Measurements from ENCODE around the gene CFAP65. TPM values are rescaled to one million over a fixed set of nuclear protein-coding genes. Genes with fewer than 3 reads are reported as not detected.

CFAP65 gene
- total RNA-seq, 4 donors from 2014 or later = 1.5 to 3.6 TPM; not detected in 2

DNA sequence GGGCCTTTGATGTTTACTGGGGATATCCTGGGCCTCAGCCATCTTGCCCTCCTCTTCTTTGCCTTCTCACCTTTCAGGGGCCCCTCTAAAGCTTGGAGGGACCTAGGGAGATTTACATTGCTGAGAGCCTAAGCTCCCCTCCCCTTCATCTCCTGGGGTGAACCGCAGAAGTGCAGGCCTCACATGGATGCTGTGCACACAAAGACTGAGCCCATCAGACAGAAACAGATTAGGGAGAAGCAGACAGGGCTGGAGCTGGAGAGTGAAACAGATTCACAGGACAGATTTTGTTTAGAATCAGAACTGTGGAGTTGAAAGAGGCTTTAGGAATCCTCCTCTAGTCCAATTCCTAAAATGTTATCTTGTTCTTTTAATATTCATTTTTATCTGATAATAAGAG lies 85.3 kb downstream of the CFAP65 start:
- peaks cover 0 to 20% of the 10 kb centered on the region in 2 donors for H3K27me3 ChIP-seq
- DNase-seq = no peak
- H3K9me3 ChIP-seq = no peaks in the 10 kb centered on the region
- no peaks in the 10 kb centered on the region for H3K36me3 ChIP-seq
- no peak overlapping the region for H3K27ac ChIP-seq
- TF ChIP-seq POLR2A (IDR thresholded peaks at IDR 0.05) = no peak
- TF ChIP-seq, protein P1, sequence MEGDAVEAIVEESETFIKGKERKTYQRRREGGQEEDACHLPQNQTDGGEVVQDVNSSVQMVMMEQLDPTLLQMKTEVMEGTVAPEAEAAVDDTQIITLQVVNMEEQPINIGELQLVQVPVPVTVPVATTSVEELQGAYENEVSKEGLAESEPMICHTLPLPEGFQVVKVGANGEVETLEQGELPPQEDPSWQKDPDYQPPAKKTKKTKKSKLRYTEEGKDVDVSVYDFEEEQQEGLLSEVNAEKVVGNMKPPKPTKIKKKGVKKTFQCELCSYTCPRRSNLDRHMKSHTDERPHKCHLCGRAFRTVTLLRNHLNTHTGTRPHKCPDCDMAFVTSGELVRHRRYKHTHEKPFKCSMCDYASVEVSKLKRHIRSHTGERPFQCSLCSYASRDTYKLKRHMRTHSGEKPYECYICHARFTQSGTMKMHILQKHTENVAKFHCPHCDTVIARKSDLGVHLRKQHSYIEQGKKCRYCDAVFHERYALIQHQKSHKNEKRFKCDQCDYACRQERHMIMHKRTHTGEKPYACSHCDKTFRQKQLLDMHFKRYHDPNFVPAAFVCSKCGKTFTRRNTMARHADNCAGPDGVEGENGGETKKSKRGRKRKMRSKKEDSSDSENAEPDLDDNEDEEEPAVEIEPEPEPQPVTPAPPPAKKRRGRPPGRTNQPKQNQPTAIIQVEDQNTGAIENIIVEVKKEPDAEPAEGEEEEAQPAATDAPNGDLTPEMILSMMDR (IDR thresholded peaks at IDR 0.05) = no peak
- H3K4me3 ChIP-seq = no peak overlapping the region
- peaks cover 0 to 22% (median 7%) of the 10 kb centered on the region in 4 donors for H3K4me1 ChIP-seq

DNA sequence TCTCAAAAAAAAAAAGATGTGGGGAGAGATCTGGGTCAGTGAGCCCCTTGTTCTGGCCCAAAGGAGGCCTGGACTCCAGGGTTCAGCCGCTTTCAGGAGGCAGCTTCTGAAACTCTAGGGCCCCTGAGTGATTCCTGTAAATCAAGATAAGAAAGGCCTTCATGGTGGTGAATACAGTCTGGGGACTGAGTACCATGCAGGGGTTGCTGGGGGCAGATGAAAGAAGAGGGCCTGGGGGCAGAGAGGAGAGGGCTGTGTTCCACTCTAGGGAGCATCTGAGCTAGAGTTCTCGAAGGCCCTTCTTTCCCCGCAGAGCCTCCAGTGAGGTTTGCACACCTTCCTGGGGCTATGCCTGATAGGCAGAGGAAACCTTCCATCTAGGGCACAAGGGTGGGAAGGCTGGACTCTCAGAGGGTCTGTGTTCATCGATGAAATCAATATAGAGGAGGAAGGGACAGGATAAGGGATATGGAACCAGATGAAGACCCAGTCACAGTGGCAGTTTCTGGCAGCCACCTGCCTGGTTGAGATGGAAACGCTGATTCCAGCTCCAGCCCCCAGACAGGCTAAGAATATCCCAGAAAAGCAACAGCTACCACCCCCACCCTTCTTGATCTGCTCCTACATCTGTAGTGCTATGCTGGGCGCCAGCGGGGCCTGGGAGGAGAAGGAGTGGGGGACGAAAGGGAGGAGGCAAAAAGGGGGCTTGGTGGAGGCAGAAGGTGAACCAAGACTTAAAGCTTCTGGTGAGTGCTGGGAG lies 86.6 kb downstream of the CFAP65 start:
- peaks cover 0 to 9% (median under 1%) of the 10 kb centered on the region in 4 donors for H3K4me1 ChIP-seq
- H3K27ac ChIP-seq = no peak overlapping the region
- no peaks in the 10 kb centered on the region for H3K36me3 ChIP-seq
- no peak for DNase-seq
- H3K27me3 ChIP-seq = peaks cover 0 to 10% of the 10 kb centered on the region in 2 donors
- TF ChIP-seq POLR2A (IDR thresholded peaks at IDR 0.05) = no peak
- TF ChIP-seq, protein P1 (IDR thresholded peaks at IDR 0.05) = no peak
- no peaks in the 10 kb centered on the region for H3K9me3 ChIP-seq
- no peak overlapping the region for H3K4me3 ChIP-seq

GRCh38 chr2:218953366-218953954 lies 87.9 kb downstream of the CFAP65 start:
- no peaks in the 10 kb centered on the region for H3K9me3 ChIP-seq
- peaks cover 0 to 1% of the 10 kb centered on the region in 2 donors for H3K27me3 ChIP-seq
- H3K4me3 ChIP-seq = no peak overlapping the region
- no peak for TF ChIP-seq POLR2A (IDR thresholded peaks at IDR 0.05)
- TF ChIP-seq, protein P1 (IDR thresholded peaks at IDR 0.05) = no peak
- H3K4me1 ChIP-seq = no peaks in the 10 kb centered on the region
- no peak for DNase-seq
- H3K36me3 ChIP-seq = no peaks in the 10 kb centered on the region
- H3K27ac ChIP-seq = no peak overlapping the region

Small RNAs within 50 kb of the gene (small RNA-seq; reads per million reads assigned to genes)
- 0 to 0.32 reads per million in 2 donors for gene MIR3131
- gene MIR375 = 5,925 to 25,102 reads per million in 2 donors

Other genes starting within 250 kb of the CFAP65 start
- gene PRKAG3, start 209.7 kb downstream of the CFAP65 start, total RNA-seq = not detected
- gene WNT6, start 181.7 kb downstream of the CFAP65 start, total RNA-seq = not detected
- gene WNT10A, start 160.7 kb downstream of the CFAP65 start, total RNA-seq = 1 to 10 TPM in 1 of 4 donors, under 1 TPM in 1, not detected in 2; 0.27 to 2.5 TPM
- gene CDK5R2, start 81.8 kb downstream of the CFAP65 start, total RNA-seq = 1 to 10 TPM in 1 of 4 donors, under 1 TPM in 2, not detected in 1; 0.54 to 1.1 (median 0.95) TPM
- 1 to 10 TPM in 3 of 4 donors, not detected in 1; 3.2 to 6.7 (median 5.1) TPM for gene FEV, start 56.3 kb downstream of the CFAP65 start, total RNA-seq
- gene CRYBA2, start 48.1 kb downstream of the CFAP65 start, total RNA-seq = 10 to 100 TPM in 1 of 4 donors, 1 to 10 TPM in 2, not detected in 1; 2.4 to 14.2 (median 9.4) TPM
- 100 to 1,000 TPM in 1 of 4 donors, 10 to 100 TPM in 3; 14.0 to 124 (median 71.1) TPM for gene IHH, start 19.4 kb upstream of the CFAP65 start, total RNA-seq
- gene NHEJ1, start 119.3 kb upstream of the CFAP65 start, total RNA-seq = 10 to 100 TPM; 28.1 to 91.6 (median 67.2) TPM
- 100 to 1,000 TPM in 1 of 4 donors, 10 to 100 TPM in 2, 1 to 10 TPM in 1; 5.0 to 111 (median 62.8) TPM for gene SLC23A3, start 128.5 kb upstream of the CFAP65 start, total RNA-seq
- 10 to 100 TPM; 14.0 to 94.0 (median 77.4) TPM for gene CNPPD1, start 135.4 kb upstream of the CFAP65 start, total RNA-seq
- gene RETREG2, start 136.8 kb upstream of the CFAP65 start, total RNA-seq = 10 to 100 TPM; 44.6 to 80.3 (median 76.2) TPM
- gene ZFAND2B, start 165.3 kb upstream of the CFAP65 start, total RNA-seq = 100 to 1,000 TPM in 3 of 4 donors, 10 to 100 TPM in 1; 43.7 to 129 (median 112) TPM
- gene ABCB6, start 177.4 kb upstream of the CFAP65 start, total RNA-seq = 10 to 100 TPM; 18.0 to 42.1 (median 33.3) TPM
- 100 to 1,000 TPM in 1 of 4 donors, 10 to 100 TPM in 3; 23.1 to 107 (median 96.0) TPM for gene ATG9A, start 188.1 kb upstream of the CFAP65 start, total RNA-seq
- gene ANKZF1, start 188.3 kb upstream of the CFAP65 start, total RNA-seq = 100 to 1,000 TPM in 3 of 4 donors, 10 to 100 TPM in 1; 79.9 to 338 (median 164) TPM
- gene GLB1L, start 203.9 kb upstream of the CFAP65 start, total RNA-seq = 1 to 10 TPM in 3 of 4 donors, not detected in 1; 2.7 to 9.5 (median 7.0) TPM
- 10 to 100 TPM; 19.4 to 27.1 (median 24.3) TPM for gene STK16, start 204.0 kb upstream of the CFAP65 start, total RNA-seq
- gene TUBA4B, start 211.7 kb upstream of the CFAP65 start, total RNA-seq = not detected
- 100 to 1,000 TPM in 3 of 4 donors, 10 to 100 TPM in 1; 49.5 to 137 (median 129) TPM for gene TUBA4A, start 212.4 kb upstream of the CFAP65 start, total RNA-seq
- 10 to 100 TPM; 34.7 to 69.4 (median 58.3) TPM for gene DNAJB2, start 237.8 kb upstream of the CFAP65 start, total RNA-seq